UCSD-AML1 (cell line): ENCODE measurements around the gene NUDT8.
A peak's percentile ranks its signal among the peaks of the same experiment; 100 is the strongest.

ENCODE experiments used
- DNase-seq: peaks from one replicate; lab custom pipeline; 2025; ENCODE audit not compliant: unreplicated experiment; lab: John Stamatoyannopoulos, UW

Gene NUDT8

GRCh38 chr11:67629386-67630227 is at the start of gene NUDT8:
Gene NUDT8, minus strand, starts transcription at chr11:67629937. Its CDS starts 26 bp downstream, at chr11:67629911.
- peak; percentile 90 for DNase-seq

- no peak for DNase-seq
Observed at GRCh38 chr11:67675058-67675747, 45.5 kb upstream of the NUDT8 start.

GRCh38 chr11:67674442-67674871 is 44.7 kb upstream of the NUDT8 start, which contains the start of gene ALDH3B2:
Gene ALDH3B2, minus strand, starts transcription at chr11:67674623. Its CDS starts 7,688 bp downstream, at chr11:67666935.
- no peak for DNase-seq

GRCh38 chr11:67673902-67674301 is 44.2 kb upstream of the NUDT8 start:
- DNase-seq, result no peak

- no peak for DNase-seq
Observed at GRCh38 chr11:67673358-67673757, 43.6 kb upstream of the NUDT8 start.

- DNase-seq, result no peak
Observed at GRCh38 chr11:67671211-67671520, 41.4 kb upstream of the NUDT8 start.

- no peak for DNase-seq
Observed at GRCh38 chr11:67670316-67671210, 40.8 kb upstream of the NUDT8 start.

GRCh38 chr11:67668192-67668551 is 38.4 kb upstream of the NUDT8 start:
- DNase-seq, result no peak

GRCh38 chr11:67667490-67668191 is 37.9 kb upstream of the NUDT8 start:
- no peak for DNase-seq

GRCh38 chr11:67666676-67667489 is 37.1 kb upstream of the NUDT8 start:
- no peak for DNase-seq

- no peak for DNase-seq
Observed at GRCh38 chr11:67666303-67666645, 36.5 kb upstream of the NUDT8 start.

GRCh38 chr11:67665541-67666302 is 36.0 kb upstream of the NUDT8 start:
- DNase-seq, result no peak

- no peak for DNase-seq
Observed at GRCh38 chr11:67664696-67665540, 35.2 kb upstream of the NUDT8 start.

GRCh38 chr11:67664213-67664585 is 34.5 kb upstream of the NUDT8 start:
- no peak for DNase-seq

GRCh38 chr11:67663532-67664212 is 33.9 kb upstream of the NUDT8 start:
- DNase-seq, result no peak

GRCh38 chr11:67662835-67663531 is 33.2 kb upstream of the NUDT8 start:
- DNase-seq, result no peak

GRCh38 chr11:67662142-67662834 is 32.6 kb upstream of the NUDT8 start:
- no peak for DNase-seq
